ENCODE results near the gene NOTUM. TPM values are rescaled to one million over a fixed set of nuclear protein-coding genes. Genes with fewer than 3 reads are reported as not detected.

NOTUM gene
- total RNA-seq, 2 donors from 2014 or later = not detected

GRCh38 chr17:81962499-81963441 is 1.8 kb upstream of the NOTUM start:
- no peaks in the 10 kb centered on the region for H3K9me3 ChIP-seq (ENCODE audit: control insufficient read depth, low read length, poor library complexity, severe bottlenecking)
- Mint-ChIP-seq H3K27me3 (peaks cover 11% of the 10 kb centered on the region), H3K36me3 (ENCODE audit: low read depth) (no peaks in the 10 kb centered on the region), H3K4me3 (peak overlapping the region; percentile 52), H3K27ac (no peak overlapping the region), H3K4me1 (peaks cover 2% of the 10 kb centered on the region)
- DNase-seq (no peak), ATAC-seq (no peak)

DNA sequence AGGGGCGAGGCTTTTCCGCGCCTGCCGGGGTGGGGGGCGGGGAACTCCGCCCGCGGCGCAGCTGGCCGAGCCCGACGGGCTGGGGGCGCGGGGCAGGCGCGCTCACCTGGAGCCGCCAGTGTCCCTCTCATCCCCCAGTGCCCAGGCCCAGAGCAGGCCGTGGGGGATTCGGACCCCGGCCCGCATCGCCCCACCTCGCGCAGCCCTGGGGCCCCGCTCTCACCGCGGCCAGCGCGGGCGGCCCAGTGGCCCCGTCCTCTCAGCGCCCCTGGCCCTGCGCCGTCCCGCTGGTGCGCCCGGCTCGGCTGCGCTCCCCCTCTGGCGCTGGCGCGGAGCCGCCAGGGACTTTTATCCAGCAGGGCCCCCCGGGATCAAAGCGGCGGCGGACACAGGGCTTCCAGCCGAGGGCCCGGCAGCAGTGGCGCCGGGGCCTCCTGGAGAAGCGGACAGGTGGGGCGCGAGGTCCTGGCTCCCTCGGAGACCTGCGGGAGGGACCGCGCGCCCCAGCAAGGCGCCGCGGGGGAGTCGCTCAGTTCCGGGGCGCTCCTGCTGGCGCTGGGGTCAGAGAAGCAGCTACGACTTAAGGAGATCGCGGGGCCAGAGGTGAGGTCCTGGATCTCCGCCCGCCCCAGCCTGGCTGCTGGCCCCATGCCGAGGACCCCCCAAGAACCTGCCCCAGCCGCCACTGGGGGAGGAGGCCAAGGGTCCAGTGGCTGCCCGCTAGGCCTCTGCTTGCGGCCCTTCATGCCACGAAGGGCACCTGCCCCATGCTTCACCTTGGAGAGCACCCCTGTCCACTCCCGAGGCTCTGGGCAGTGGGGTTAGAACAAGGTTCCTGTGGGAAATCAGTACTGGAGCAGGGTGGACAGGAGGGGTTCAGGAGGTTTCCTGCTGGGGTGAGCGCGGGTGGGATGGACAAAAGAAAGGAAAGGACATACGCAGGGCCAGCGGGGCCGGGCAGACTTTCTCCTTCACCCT is 823 bp upstream of the NOTUM start:
- ATAC-seq = no peak
- H3K27ac Mint-ChIP-seq = no peak overlapping the region
- peak overlapping the region; percentile 52 for H3K4me3 Mint-ChIP-seq
- no peaks in the 10 kb centered on the region for H3K36me3 Mint-ChIP-seq (ENCODE audit: low read depth)
- H3K4me1 Mint-ChIP-seq = peaks cover 2% of the 10 kb centered on the region
- no peaks in the 10 kb centered on the region for H3K9me3 ChIP-seq (ENCODE audit: control insufficient read depth, low read length, poor library complexity, severe bottlenecking)
- peaks cover 11% of the 10 kb centered on the region for H3K27me3 Mint-ChIP-seq
- no peak for DNase-seq

- ATAC-seq = no peak
- H3K36me3 Mint-ChIP-seq (ENCODE audit: low read depth) = no peaks in the 10 kb centered on the region
- H3K27ac Mint-ChIP-seq = no peak overlapping the region
- no peak overlapping the region for H3K4me3 Mint-ChIP-seq
- H3K9me3 ChIP-seq (ENCODE audit: control insufficient read depth, low read length, poor library complexity, severe bottlenecking) = no peaks in the 10 kb centered on the region
- peaks cover 11% of the 10 kb centered on the region for H3K27me3 Mint-ChIP-seq
- peaks cover 2% of the 10 kb centered on the region for H3K4me1 Mint-ChIP-seq
- DNase-seq = no peak
These were observed 643 bp downstream of the NOTUM start for GRCh38 chr17:81960130-81960958.

DNA sequence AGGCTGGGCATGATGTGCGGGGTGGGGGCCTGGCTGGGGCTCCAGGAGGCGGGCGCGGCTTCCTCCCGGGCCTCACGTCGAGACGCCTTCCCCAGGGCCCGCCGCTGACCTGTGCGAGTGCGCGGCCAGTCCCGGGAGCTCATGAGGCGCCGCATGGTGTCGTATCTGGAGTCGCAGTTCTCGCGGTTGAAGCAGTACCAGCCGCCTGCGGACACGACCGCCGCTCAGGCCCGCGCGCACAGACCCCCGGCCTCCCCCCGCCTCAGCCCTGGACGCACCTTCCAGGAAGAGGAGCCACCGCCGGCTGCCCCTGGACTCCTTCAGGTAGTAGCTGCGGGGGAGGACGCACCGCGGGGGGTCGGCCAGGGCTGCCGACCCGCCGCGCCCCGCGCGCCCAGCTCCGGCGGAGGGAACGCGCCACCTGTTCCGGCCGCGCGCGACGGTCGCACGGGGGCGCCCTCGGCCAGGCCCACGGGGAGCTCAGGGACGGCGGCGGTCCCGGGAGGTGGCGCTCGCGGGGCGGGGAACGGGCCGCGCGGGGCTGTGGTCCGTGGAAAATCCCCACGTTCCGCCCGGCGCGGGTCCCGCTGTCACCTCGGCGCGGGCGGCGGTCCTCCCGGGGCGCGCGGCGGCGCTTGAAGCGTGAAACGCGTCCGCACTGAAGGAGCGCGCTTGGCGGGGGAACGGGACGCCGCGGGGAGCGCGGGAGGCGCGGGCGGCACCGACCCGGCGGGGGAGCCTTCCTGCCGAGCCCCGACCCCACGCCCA is 1.4 kb downstream of the NOTUM start:
- Mint-ChIP-seq H3K4me3 (peak overlapping the region; percentile 75), H3K27me3 (peaks cover 11% of the 10 kb centered on the region), H3K27ac (no peak overlapping the region), H3K36me3 (ENCODE audit: low read depth) (no peaks in the 10 kb centered on the region), H3K4me1 (peaks cover 2% of the 10 kb centered on the region)
- ATAC-seq (peak; percentile 98), DNase-seq (peak; percentile 83 to 91 (median 91))
- H3K9me3 ChIP-seq (ENCODE audit: control insufficient read depth, low read length, poor library complexity, severe bottlenecking) = no peaks in the 10 kb centered on the region

- peaks cover 11% of the 10 kb centered on the region for H3K27me3 Mint-ChIP-seq
- no peak overlapping the region for H3K27ac Mint-ChIP-seq
- ATAC-seq (no peak), DNase-seq (no peak)
- H3K36me3 Mint-ChIP-seq (ENCODE audit: low read depth) = no peaks in the 10 kb centered on the region
- no peaks in the 10 kb centered on the region for H3K9me3 ChIP-seq (ENCODE audit: control insufficient read depth, low read length, poor library complexity, severe bottlenecking)
- no peaks in the 10 kb centered on the region for H3K4me1 Mint-ChIP-seq
- H3K4me3 Mint-ChIP-seq = peak overlapping the region; percentile 75
These were observed 2.2 kb downstream of the NOTUM start for GRCh38 chr17:81958633-81959342.

DNA sequence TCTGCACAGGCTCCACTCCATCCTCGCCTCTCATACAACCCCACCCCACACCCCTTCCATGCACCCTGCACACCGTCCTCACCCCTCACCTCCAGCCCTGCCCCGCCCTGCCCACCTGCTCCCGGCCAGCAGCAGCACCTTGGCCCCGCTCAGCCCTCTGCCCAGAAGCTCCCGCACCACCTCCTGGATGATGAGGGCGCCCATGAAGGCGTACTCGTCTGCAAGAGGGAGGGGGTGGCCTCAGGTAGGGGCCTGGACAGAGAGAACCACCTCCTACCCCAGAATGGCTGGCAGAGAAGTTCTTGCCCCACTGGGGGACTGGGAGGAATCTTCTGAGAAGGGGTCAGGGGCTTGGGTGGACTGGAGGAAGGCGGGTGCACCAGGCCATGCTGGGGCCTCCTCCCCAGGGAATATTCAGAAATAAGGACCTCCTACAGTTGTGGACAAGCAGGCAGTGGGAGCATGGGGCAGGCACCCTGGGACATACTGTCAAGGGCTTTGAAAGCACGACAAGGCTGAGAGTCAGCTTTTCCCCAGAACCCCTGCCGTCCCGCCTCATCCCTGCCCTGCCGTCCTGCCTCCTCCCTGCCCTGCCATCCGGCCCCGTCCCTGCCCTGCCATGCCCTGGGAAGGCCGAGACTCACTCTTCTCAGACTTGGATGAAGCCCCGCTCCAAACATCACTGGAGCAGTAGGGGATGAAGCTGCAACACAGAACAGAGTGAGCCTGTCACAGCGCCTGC is 3.1 kb downstream of the NOTUM start:
- H3K27me3 Mint-ChIP-seq = peaks cover 11% of the 10 kb centered on the region
- no peak overlapping the region for H3K27ac Mint-ChIP-seq
- no peak for ATAC-seq
- no peak for DNase-seq
- H3K9me3 ChIP-seq (ENCODE audit: control insufficient read depth, low read length, poor library complexity, severe bottlenecking) = no peaks in the 10 kb centered on the region
- no peaks in the 10 kb centered on the region for H3K4me1 Mint-ChIP-seq
- no peaks in the 10 kb centered on the region for H3K36me3 Mint-ChIP-seq (ENCODE audit: low read depth)
- peak overlapping the region; percentile 75 for H3K4me3 Mint-ChIP-seq

GRCh38 chr17:81956607-81957589 is 4.1 kb downstream of the NOTUM start:
- no peaks in the 10 kb centered on the region for H3K36me3 Mint-ChIP-seq (ENCODE audit: low read depth)
- ATAC-seq (no peak), DNase-seq (no peak)
- H3K4me3 Mint-ChIP-seq = no peak overlapping the region
- H3K9me3 ChIP-seq (ENCODE audit: control insufficient read depth, low read length, poor library complexity, severe bottlenecking) = no peaks in the 10 kb centered on the region
- no peak overlapping the region for H3K27ac Mint-ChIP-seq
- H3K27me3 Mint-ChIP-seq = peaks cover 11% of the 10 kb centered on the region
- H3K4me1 Mint-ChIP-seq = no peaks in the 10 kb centered on the region

- no peak for ATAC-seq
- Mint-ChIP-seq H3K4me1 (no peaks in the 10 kb centered on the region), H3K36me3 (ENCODE audit: low read depth) (no peaks in the 10 kb centered on the region), H3K4me3 (no peak overlapping the region), H3K27ac (no peak overlapping the region), H3K27me3 (peaks cover 11% of the 10 kb centered on the region)
- no peak for DNase-seq
- no peaks in the 10 kb centered on the region for H3K9me3 ChIP-seq (ENCODE audit: control insufficient read depth, low read length, poor library complexity, severe bottlenecking)
These were observed 5.0 kb downstream of the NOTUM start for GRCh38 chr17:81955756-81956544.

GRCh38 chr17:81955058-81955681 is 5.8 kb downstream of the NOTUM start:
- no peak overlapping the region for H3K4me3 Mint-ChIP-seq
- H3K9me3 ChIP-seq (ENCODE audit: control insufficient read depth, low read length, poor library complexity, severe bottlenecking) = no peaks in the 10 kb centered on the region
- peak overlapping the region; percentile 75 for H3K27ac Mint-ChIP-seq
- no peaks in the 10 kb centered on the region for H3K4me1 Mint-ChIP-seq
- DNase-seq (no peak), ATAC-seq (no peak)
- H3K27me3 Mint-ChIP-seq = peaks cover 11% of the 10 kb centered on the region
- H3K36me3 Mint-ChIP-seq (ENCODE audit: low read depth) = no peaks in the 10 kb centered on the region
